IMR-90 (cell line): ENCODE data around the gene ZNF618. TPM values are rescaled to one million over a fixed set of nuclear protein-coding genes. Genes with fewer than 3 reads are reported as not detected.

Source experiments
- ATAC-seq: fragments of 200-7000 bp; cut with Tn5 transposase; 2 replicates; pipeline ENCODE4 v1.9.1; 2020; ENCODE audit warnings: low read depth, mild to moderate bottlenecking, moderate library complexity
- BruUV-seq: library from RNA; stranded (reverse); fragments of 400-500 nt; replicated peaks from 2 replicates; lab custom pipeline; 2021; lab: Mats Ljungman, UMichigan
- CTCF ChIA-PET: fragments of 300-600 bp; formaldehyde crosslinking; extraction: SDS; loops from one replicate; lab custom pipeline; 2021; ENCODE audit warnings: antibody characterized with exemption; lab: Yijun Ruan, JAX
- POLR2A ChIA-PET: fragments of 300-600 bp; sonication (Branson Sonifier 250); formaldehyde crosslinking; loops from one replicate; lab custom pipeline; 2022; ENCODE audit warnings: antibody characterized with exemption; ENCODE audit not compliant: unreplicated experiment; lab: Charles Lee
- DNase-seq: peaks from one replicate; pipeline ENCODE4 v3.0.0; 2013
- H2AFZ ChIP-seq: replicated peaks from 2 replicates; pipeline ENCODE3; 2013; ENCODE audit warnings: low read length, mild to moderate bottlenecking; ENCODE audit not compliant: poor library complexity
- H2AK5ac ChIP-seq: 2 replicates; pipeline ENCODE4 v1.6.1; 2013; ENCODE audit warnings: low read depth, low read length, inconsistent platforms
- H2AK9ac ChIP-seq: replicated peaks from 2 replicates; pipeline ENCODE3; 2013; ENCODE audit warnings: mild to moderate bottlenecking, low read depth, low read length, moderate library complexity; ENCODE audit not compliant: poor library complexity
- H2BK120ac ChIP-seq: 2 replicates; pipeline ENCODE4 v1.6.1; 2013; ENCODE audit warnings: low read depth, low read length, inconsistent platforms
- H2BK15ac ChIP-seq: 3 replicates; pipeline ENCODE4 v1.6.1; 2013; ENCODE audit warnings: low read depth, low read length, inconsistent platforms
- H2BK20ac ChIP-seq: 2 replicates; pipeline ENCODE4 v1.6.1; 2013; ENCODE audit warnings: low read depth, mild to moderate bottlenecking, inconsistent platforms, low read length, moderate library complexity
- H2BK5ac ChIP-seq: 2 replicates; pipeline ENCODE4 v1.6.1; 2013; ENCODE audit warnings: mild to moderate bottlenecking, low read depth, low read length, inconsistent platforms; ENCODE audit not compliant: poor library complexity, severe bottlenecking
- H3K14ac ChIP-seq: replicated peaks from 2 replicates; pipeline ENCODE4 v1.6.1; 2013; ENCODE audit warnings: low read depth, low read length, inconsistent platforms
- H3K18ac ChIP-seq: 2 replicates; pipeline ENCODE4 v1.6.1; 2013; ENCODE audit warnings: low read depth, low read length, control low read depth
- H3K23ac ChIP-seq: 2 replicates; pipeline ENCODE4 v1.6.1; 2013; ENCODE audit warnings: low read depth, low read length, inconsistent platforms
- H3K27ac ChIP-seq: 2 replicates; pipeline ENCODE4 v1.5.1; 2013; ENCODE audit warnings: mild to moderate bottlenecking, control low read depth, low read length; ENCODE audit not compliant: insufficient read depth
- H3K27me3 ChIP-seq: 2 replicates; pipeline ENCODE4 v1.6.1; 2013; ENCODE audit warnings: low read length; ENCODE audit not compliant: control insufficient read depth, insufficient read depth
- H3K36me3 ChIP-seq: 2 replicates; pipeline ENCODE4 v1.6.1; 2013; ENCODE audit warnings: low read length, mixed read lengths; ENCODE audit not compliant: control insufficient read depth, insufficient read depth
- H3K4ac ChIP-seq: 2 replicates; pipeline ENCODE4 v1.6.1; 2013; ENCODE audit warnings: low read depth, low read length, inconsistent platforms
- H3K4me1 ChIP-seq: 2 replicates; pipeline ENCODE4 v1.6.1; 2013; ENCODE audit warnings: low read length, mixed read lengths; ENCODE audit not compliant: control insufficient read depth, insufficient read depth
- H3K4me2 ChIP-seq: 2 replicates; pipeline ENCODE4 v1.6.1; 2013; ENCODE audit warnings: low read depth, mild to moderate bottlenecking, control low read depth, low read length, moderate library complexity
- H3K4me3 ChIP-seq: 2 replicates; pipeline ENCODE4 v1.5.1; 2013; ENCODE audit warnings: low read depth, mild to moderate bottlenecking, control low read depth, low read length, moderate library complexity; ENCODE audit not compliant: insufficient read depth
- H3K56ac ChIP-seq: 2 replicates; pipeline ENCODE4 v1.6.1; 2013; ENCODE audit warnings: low read length, inconsistent platforms; ENCODE audit not compliant: insufficient read depth; ENCODE audit errors: extremely low read depth
- H3K79me1 ChIP-seq, 2 experiments: 2 replicates each; pipeline ENCODE4 v1.6.1; 2013; ENCODE audit warnings: low read length in 2 of 2, inconsistent platforms in 1 of 2, low read depth in 1 of 2
- H3K9ac ChIP-seq: 2 replicates; pipeline ENCODE4 v1.6.1; 2013; ENCODE audit warnings: low read depth, low read length, control low read depth
- H3K9me1 ChIP-seq: 2 replicates; pipeline ENCODE4 v1.6.1; 2013; ENCODE audit warnings: low read length, inconsistent platforms; ENCODE audit not compliant: insufficient read depth
- H3K9me3 ChIP-seq: 2 replicates; pipeline ENCODE4 v1.6.1; 2013; ENCODE audit warnings: low read length; ENCODE audit not compliant: control insufficient read depth, insufficient read depth
- H4K20me1 ChIP-seq: 2 replicates; pipeline ENCODE4 v1.6.1; 2013; ENCODE audit warnings: low read length, inconsistent platforms; ENCODE audit not compliant: insufficient read depth
- H4K5ac ChIP-seq: 2 replicates; pipeline ENCODE4 v1.6.1; 2013; ENCODE audit warnings: mild to moderate bottlenecking, low read depth, low read length, control low read depth
- H4K8ac ChIP-seq, 2 experiments: 2 replicates each; pipeline ENCODE4 v1.6.1; 2013; ENCODE audit warnings: low read depth in 2 of 2, low read length in 2 of 2, control low read depth in 1 of 2, inconsistent platforms in 1 of 2
- H4K91ac ChIP-seq: 2 replicates; pipeline ENCODE4 v1.6.1; 2013; ENCODE audit warnings: low read depth, low read length, inconsistent platforms; ENCODE audit not compliant: insufficient read depth
- CEBPB ChIP-seq: IDR thresholded peaks from 2 replicates; pipeline ENCODE4 v1.6.1; 2012; ENCODE audit warnings: low read depth, low read length, improper control_type of control experiment
- MAZ ChIP-seq: IDR thresholded peaks from 2 replicates; pipeline ENCODE4 v1.6.1; 2012; ENCODE audit warnings: low read depth, mild to moderate bottlenecking, low read length, improper control_type of control experiment, moderate library complexity, borderline replicate concordance
- RAD21 ChIP-seq: IDR thresholded peaks from 2 replicates; pipeline ENCODE4 v1.6.1; 2012; ENCODE audit warnings: low read length, improper control_type of control experiment
- RCOR1 ChIP-seq: IDR thresholded peaks from 2 replicates; pipeline ENCODE4 v1.6.1; 2012; ENCODE audit warnings: mild to moderate bottlenecking, low read length, improper control_type of control experiment; ENCODE audit not compliant: insufficient replicate concordance
- RFX5 ChIP-seq: IDR thresholded peaks from 2 replicates; pipeline ENCODE4 v1.8.0; 2012; ENCODE audit warnings: low read depth, mild to moderate bottlenecking, low read length, moderate library complexity
- WGBS, 2 experiments: methylation state at CpG; one replicate each; pipeline versions ENCODE4 v1.1.5 to v1.1.7; 2013; ENCODE audit warnings: missing lambda C conversion rate in 2 of 2; ENCODE audit not compliant: insufficient read length in 1 of 2; ENCODE audit errors: extremely low coverage in 2 of 2; 5-methylcytosine and 5-hydroxymethylcytosine counted together
- dilution Hi-C: fragments of 300-500 bp; cut with HindIII; formaldehyde crosslinking; loops from one replicate; pipeline ENCODE4 v1.14.3; 2018; ENCODE audit warnings: low sequenced_read_pairs; ENCODE audit not compliant: unreplicated experiment
- in situ Hi-C: fragments of 300-500 bp; cut with MboI; formaldehyde crosslinking; loops from 3 replicates; pipeline ENCODE4 v1.14.3; 2019; ENCODE audit warnings: low sequenced_read_pairs, inconsistent platforms, mixed read lengths
- intact Hi-C: fragments of 100-400 bp; cut with micrococcal nuclease; formaldehyde crosslinking; loops from 2 replicates; pipeline ENCODE4 v1.10.0; 2022
- polyA plus RNA-seq, 3 experiments: library from polyadenylated mRNA; depleted of rRNA; stranded (reverse); fragments of >200 nt; gene quantifications; 2 replicates each; pipeline ENCODE4 v1.2.3, GENCODE V29; 2012; ENCODE audit warnings: low replicate concordance in 1 of 3
- total RNA-seq: library from RNA; depleted of rRNA; stranded (reverse); fragments of >200 nt; gene quantifications from 2 replicates; pipeline ENCODE4 v1.2.3, GENCODE V29; 2012
- TF ChIP-seq, protein P1 (sequence below): fragments of 150-350 bp; IDR thresholded peaks from 2 replicates; pipeline ENCODE4 v1.6.1; 2016; ENCODE audit warnings: low read depth, mild to moderate bottlenecking, low read length, moderate library complexity, borderline replicate concordance
- TF ChIP-seq, protein P2 (sequence below): fragments of 150-350 bp; IDR thresholded peaks from 2 replicates; pipeline ENCODE4 v1.6.1; 2017; ENCODE audit warnings: mild to moderate bottlenecking, antibody characterized with exemption, low read length, low read depth

Gene ZNF618
- total and polyA plus RNA-seq, 2 of the 4 experiments (the other 2 are of a cell fraction): 8.2 to 9.4 TPM

DNA sequence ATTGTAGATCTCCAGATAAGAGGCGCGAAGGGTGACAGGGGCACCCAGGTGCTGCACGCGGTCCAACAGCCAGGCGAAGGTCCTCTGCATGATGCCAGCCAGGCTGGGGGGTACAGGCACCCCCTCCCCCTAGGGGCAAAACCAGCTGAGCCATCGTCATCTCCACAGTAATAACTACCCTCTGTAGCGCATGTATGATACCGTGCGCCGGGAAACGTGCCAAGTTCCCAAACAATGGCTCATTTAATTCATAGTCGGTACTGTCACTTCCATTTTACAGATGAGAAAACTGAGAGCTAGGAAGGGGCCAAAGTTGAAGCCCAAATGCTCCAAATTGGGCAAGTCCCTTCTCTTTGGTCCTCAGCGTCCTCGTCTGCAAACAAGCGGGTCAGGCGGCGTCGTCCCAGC, 221.5 kb downstream of the ZNF618 start:
- Histone ChIP-seq H3K79me1 (no peaks in the 10 kb centered on the region), H2BK15ac (no peak overlapping the region), H2BK120ac (no peak overlapping the region), H2AK9ac (no peak overlapping the region), H3K14ac (no peak overlapping the region), H3K27ac (no peak overlapping the region), H4K8ac (no peak overlapping the region), H3K4me1 (no peaks in the 10 kb centered on the region), H3K27me3 (peaks cover 67% of the 10 kb centered on the region), H4K91ac (no peak overlapping the region), H3K9me1 (no peaks in the 10 kb centered on the region), H2BK5ac (no peak overlapping the region), H3K9me3 (peaks cover 10% of the 10 kb centered on the region), H2AFZ (peak overlapping the region; percentile 73), H3K36me3 (no peaks in the 10 kb centered on the region), H4K20me1 (no peaks in the 10 kb centered on the region), H2AK5ac (no peak overlapping the region), H3K18ac (no peak overlapping the region), H3K9ac (no peak overlapping the region), H3K56ac (no peak overlapping the region), H3K4me3 (no peak overlapping the region; the same call in 1 of the 2 replicates), H4K5ac (no peak overlapping the region), H3K4ac (no peak overlapping the region), H3K4me2 (no peak overlapping the region), H2BK20ac (no peak overlapping the region), H3K23ac (no peak overlapping the region; the same call in 1 of the 2 replicates)
- WGBS, 2 experiments: 54% methylated on average over 5 of the region's 18 CpGs; no CpG with 5 or more reads in 1 of the 2 experiments
- DNase-seq (no peak), ATAC-seq (no peak)
- ChIA-PET CTCF (interaction anchor here (1.1 to 2.2 kb wide), 2 partner anchors 10 to 15 kb away, joined by 3 to 6 read pairs; no protein-coding TSS in a partner anchor), POLR2A (no interaction called here)
- BruUV-seq: no TSS peak
- dilution Hi-C loops (no loop called here), in situ Hi-C loops (no loop called here), intact Hi-C loops (no loop called here)
- TF ChIP-seq RAD21 (no peak), RCOR1 (no peak), CEBPB (no peak), RFX5 (no peak), MAZ (no peak)
- TF ChIP-seq, protein P1, sequence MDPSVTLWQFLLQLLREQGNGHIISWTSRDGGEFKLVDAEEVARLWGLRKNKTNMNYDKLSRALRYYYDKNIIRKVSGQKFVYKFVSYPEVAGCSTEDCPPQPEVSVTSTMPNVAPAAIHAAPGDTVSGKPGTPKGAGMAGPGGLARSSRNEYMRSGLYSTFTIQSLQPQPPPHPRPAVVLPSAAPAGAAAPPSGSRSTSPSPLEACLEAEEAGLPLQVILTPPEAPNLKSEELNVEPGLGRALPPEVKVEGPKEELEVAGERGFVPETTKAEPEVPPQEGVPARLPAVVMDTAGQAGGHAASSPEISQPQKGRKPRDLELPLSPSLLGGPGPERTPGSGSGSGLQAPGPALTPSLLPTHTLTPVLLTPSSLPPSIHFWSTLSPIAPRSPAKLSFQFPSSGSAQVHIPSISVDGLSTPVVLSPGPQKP: no peak
- TF ChIP-seq, protein P2, sequence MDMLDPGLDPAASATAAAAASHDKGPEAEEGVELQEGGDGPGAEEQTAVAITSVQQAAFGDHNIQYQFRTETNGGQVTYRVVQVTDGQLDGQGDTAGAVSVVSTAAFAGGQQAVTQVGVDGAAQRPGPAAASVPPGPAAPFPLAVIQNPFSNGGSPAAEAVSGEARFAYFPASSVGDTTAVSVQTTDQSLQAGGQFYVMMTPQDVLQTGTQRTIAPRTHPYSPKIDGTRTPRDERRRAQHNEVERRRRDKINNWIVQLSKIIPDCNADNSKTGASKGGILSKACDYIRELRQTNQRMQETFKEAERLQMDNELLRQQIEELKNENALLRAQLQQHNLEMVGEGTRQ: no peak
